Stimulated activated CD8-positive, alpha-beta memory T cell treated with anti-CD3 and anti-CD28 coated beads, Interleukin-7, amount 100 ng/mL, for 24 hours (primary cell): ENCODE measurements around the gene GMPR2.
"Not testable (repeated sequence)": the region's sequence is repeated elsewhere in the genome, so short reads cannot be mapped to it uniquely, and the experiment has no call there.

ENCODE experiments used
- DNase-seq: peaks from one replicate; pipeline ENCODE4 v3.0.0-alpha.2; 2020; ENCODE audit warnings: low read depth

The GMPR2 gene

GRCh38 chr14:24231263-24232120 is 1.2 kb upstream of the GMPR2 start:
- DNase-seq: no peak

- peak; percentile 81 for DNase-seq
Measured at GRCh38 chr14:24232121-24232644, 546 bp upstream of the GMPR2 start, which contains the start of gene NEDD8. NEDD8 (minus strand) TSS chr14:24232367; CDS start chr14:24232267, 100 bp downstream.

GRCh38 chr14:24233538-24233866 is 773 bp downstream of the GMPR2 start:
- no peak for DNase-seq

- no peak for DNase-seq
Measured at GRCh38 chr14:24234095-24235005, 1.6 kb downstream of the GMPR2 start.

GRCh38 chr14:24235804-24236688 is 3.3 kb downstream of the GMPR2 start:
- no peak for DNase-seq

GRCh38 chr14:24236689-24237462 is 4.1 kb downstream of the GMPR2 start:
- DNase-seq: no peak

- DNase-seq: no peak
Measured at GRCh38 chr14:24237463-24237955, 4.8 kb downstream of the GMPR2 start.

- no peak for DNase-seq
Measured at GRCh38 chr14:24238123-24238522, 5.4 kb downstream of the GMPR2 start.

GRCh38 chr14:24238527-24239037 is 5.9 kb downstream of the GMPR2 start:
- DNase-seq: no peak

- DNase-seq: no peak
Measured at GRCh38 chr14:24240110-24240918, 7.6 kb downstream of the GMPR2 start.

GRCh38 chr14:24241829-24242443 is 9.2 kb downstream of the GMPR2 start:
- DNase-seq: peak; percentile 83

- DNase-seq: no peak
Measured at GRCh38 chr14:24243336-24243836, 10.7 kb downstream of the GMPR2 start.

- DNase-seq: not testable (repeated sequence)
Measured at GRCh38 chr14:24245350-24245749, 12.6 kb downstream of the GMPR2 start.

- no peak for DNase-seq
Measured at GRCh38 chr14:24246765-24247212, 14.1 kb downstream of the GMPR2 start.

GRCh38 chr14:24247422-24247821 is 14.7 kb downstream of the GMPR2 start:
- DNase-seq: no peak

- no peak for DNase-seq
Measured at GRCh38 chr14:24249230-24250021, 16.7 kb downstream of the GMPR2 start.

GRCh38 chr14:24250354-24250753 is 17.6 kb downstream of the GMPR2 start:
- no peak for DNase-seq

- no peak for DNase-seq
Measured at GRCh38 chr14:24251880-24252288, 19.2 kb downstream of the GMPR2 start.
